H1 (cell line): ENCODE measurements around the gene ARL5A. TPM values are rescaled to one million over a fixed set of nuclear protein-coding genes. Genes with fewer than 3 reads are reported as not detected.

ENCODE experiments used
- CHD7 ChIP-seq: fragments of 300-600 bp; sonication (generic); IDR thresholded peaks from 2 replicates; pipeline ENCODE4 v1.7.1; 2012; ENCODE audit warnings: low read length, moderate library complexity, mild to moderate bottlenecking, inconsistent platforms; ENCODE audit not compliant: insufficient replicate concordance
- E2F6 ChIP-seq: IDR thresholded peaks from 2 replicates; pipeline ENCODE4 v1.6.1; 2012; ENCODE audit warnings: inconsistent platforms
- RAD21 ChIP-seq, 2 experiments: IDR thresholded peaks in 1 of 2; conservative IDR thresholded peaks in 1 of 2; 2 replicates each; pipeline ENCODE4 v1.6.1; 2011; ENCODE audit warnings: low read depth in 2 of 2, low read length in 2 of 2, improper control_type of control experiment in 1 of 2, inconsistent platforms in 1 of 2, mild to moderate bottlenecking in 1 of 2, moderate library complexity in 1 of 2
- SIRT6 ChIP-seq: IDR thresholded peaks from one replicate; pipeline ENCODE4 v1.7.1; 2012; ENCODE audit warnings: low read length, inconsistent platforms
- SIX5 ChIP-seq: IDR thresholded peaks from 2 replicates; pipeline ENCODE4 v1.6.1; 2011; ENCODE audit warnings: mild to moderate bottlenecking, low read depth, low read length
- polyA plus RNA-seq, 7 experiments: library from polyadenylated mRNA; depleted of rRNA in 3 of 7; stranded (reverse) in 5 of 7; unstranded in 2 of 7; fragments of >200 nt in 5 of 7; fragments of 200-250 nt in 2 of 7; gene quantifications; 1 replicate in 5 of 7; 2 replicates in 1 of 7; 4 replicates in 1 of 7; pipeline versions ENCODE4 v1.2.1 to v1.2.3, GENCODE V29; 2011 to 2013; ENCODE audit warnings: missing spikeins in 2 of 7, mixed read lengths in 2 of 7
- total RNA-seq: library from RNA; stranded (reverse); fragmentation: NEBNext Ultra II Directional; extraction: Animal tissue kit (Norgen Biotek cat#: 25700); gene quantifications from 2 replicates; pipeline ENCODE4 v1.2.1, GENCODE V29; 2021

ARL5A gene
- total and polyA plus RNA-seq, 2 of the 8 experiments (the other 6 are each of a cell fraction or from before 2014, with no cell fraction given) = 12.6 to 86.3 TPM

DNA sequence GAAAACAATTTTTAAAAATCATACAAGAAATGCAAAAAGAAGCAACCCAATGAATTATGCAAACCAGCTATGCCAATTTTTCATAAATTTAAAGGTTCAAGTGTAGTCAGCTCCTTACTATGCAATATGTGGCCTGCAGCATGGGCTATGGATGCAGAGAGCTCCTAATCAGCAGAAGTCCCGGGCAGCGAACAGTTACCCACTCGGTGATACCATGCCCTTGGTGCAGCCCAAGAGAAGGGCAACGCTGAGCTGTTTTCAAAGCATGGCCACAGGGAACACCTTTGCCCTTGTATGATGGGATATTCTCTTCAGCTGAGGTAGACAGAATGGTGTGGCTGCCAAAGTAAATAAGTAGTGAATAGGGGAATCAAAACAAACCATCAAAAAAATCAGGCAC lies 17.3 kb upstream of the ARL5A start (continued):
- TF ChIP-seq E2F6 = no peak
- no peak for TF ChIP-seq CHD7
- TF ChIP-seq SIX5 = no peak
- TF ChIP-seq SIRT6 = no peak
- TF ChIP-seq RAD21 (IDR thresholded peaks at IDR 0.05 in 1 of 2, conservative IDR thresholded peaks at IDR 0.05 in 1 of 2; ENCODE audit: low read depth in 2 of 2, low read length in 2 of 2) = no peak
